ENCODE results near the gene MRPL40.
A peak's percentile ranks its signal among the peaks of the same experiment; 100 is the strongest.
"Not testable (repeated sequence)": the region's sequence is repeated elsewhere in the genome, so short reads cannot be mapped to it uniquely, and the experiment has no call there.

The MRPL40 gene

DNA sequence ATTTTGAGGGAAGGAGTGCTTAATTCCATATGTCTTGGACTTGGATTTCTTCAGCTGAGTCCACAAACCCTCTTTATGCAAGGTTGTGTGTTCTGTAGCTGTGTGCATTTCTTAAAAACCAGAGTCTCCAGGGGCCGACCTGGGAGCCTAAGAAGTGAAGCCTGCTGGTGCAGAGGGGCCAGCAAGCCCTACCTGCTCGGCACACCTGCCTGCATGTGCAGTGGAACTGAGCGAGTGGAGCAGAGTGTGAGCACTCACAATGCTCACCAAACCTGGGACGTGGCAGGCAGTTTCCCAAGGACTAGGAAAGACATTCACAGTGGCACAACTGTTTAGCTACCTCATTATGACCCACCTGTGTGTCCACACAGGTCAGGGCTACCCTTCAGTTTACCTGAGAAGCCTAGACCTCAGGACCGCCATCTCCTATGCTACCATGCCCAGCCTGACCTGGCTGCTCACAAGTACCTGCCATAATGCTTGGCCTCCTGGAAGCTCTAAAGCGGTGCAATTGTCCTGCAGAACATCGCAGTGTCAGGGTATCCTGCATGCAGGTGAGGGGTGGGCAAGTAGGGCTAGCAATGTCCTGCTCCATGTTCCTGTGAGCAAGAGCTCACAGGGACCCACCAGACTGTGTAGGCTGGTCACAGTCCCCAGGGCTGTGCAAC, 11.3 kb downstream of the MRPL40 start:
- DNase-seq = no peak

DNA sequence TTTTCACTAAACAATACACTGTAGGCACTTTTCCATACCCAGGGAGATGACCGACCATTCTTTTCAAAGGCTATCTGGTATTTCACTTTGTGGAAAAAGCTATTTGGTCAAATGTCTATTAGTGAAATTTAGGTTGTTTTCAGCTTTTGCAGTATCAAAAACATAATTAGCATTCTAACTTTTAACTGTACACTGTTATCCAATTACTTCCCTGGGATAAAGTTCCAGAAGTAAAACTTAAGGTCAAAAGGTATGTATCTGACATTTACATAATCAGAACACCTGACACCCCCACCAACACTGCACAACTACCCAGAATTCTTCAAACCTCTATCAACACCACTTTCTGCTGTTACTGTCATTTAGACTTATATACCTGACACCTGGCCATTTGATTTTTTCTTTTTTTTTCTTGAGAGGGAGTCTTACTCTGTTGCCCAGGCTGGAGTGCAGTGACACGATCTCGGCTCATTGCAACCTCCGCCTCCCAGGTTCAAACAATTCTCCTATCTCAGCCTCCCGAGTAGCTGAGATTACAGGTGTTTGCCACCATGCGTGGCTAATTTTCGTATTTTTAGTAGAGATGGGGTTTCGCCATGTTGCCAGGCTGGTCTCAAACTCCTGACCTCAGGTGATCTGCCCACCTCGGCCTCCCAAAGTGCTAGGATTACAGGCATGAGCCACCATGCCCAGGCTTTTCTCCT, 13.1 kb downstream of the MRPL40 start:
- DNase-seq = not testable (repeated sequence)

- no peak for DNase-seq
Observed at GRCh38 chr22:19446603-19447329, 14.4 kb downstream of the MRPL40 start.

- DNase-seq = peak; percentile 89
Observed at GRCh38 chr22:19447330-19448075, 15.2 kb downstream of the MRPL40 start, which contains the start of gene C22orf39. Gene C22orf39 (minus strand): TSS chr22:19447711. CDS start chr22:19447688, 23 bp downstream.

DNA sequence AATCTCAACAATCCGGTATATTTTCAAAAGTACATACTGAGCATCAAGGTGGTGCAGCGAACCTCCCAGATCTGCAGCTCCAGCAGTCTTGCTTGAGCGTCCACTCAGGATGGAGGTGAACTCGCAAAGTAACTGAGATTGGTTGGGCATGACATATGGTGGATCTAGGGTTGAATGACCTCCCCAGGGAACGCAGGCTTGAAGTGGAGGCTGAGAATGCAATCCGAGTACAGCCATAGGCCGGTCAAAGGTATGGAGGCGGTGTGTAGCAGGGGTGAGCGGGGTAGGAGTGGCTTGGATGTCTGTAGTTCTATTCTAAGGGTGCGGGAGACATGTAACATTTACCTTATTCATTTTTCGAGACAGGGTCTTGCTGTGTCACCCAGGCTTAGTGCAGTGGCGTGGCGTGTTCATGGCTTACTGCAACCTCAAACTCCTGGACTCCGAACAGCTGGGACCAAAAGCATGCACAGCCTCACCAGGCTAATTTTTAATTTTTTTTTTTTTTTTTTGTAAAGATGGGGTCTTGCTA, 15.8 kb downstream of the MRPL40 start:
- peak; percentile 58 for DNase-seq

GRCh38 chr22:19448739-19449421, 16.5 kb downstream of the MRPL40 start:
- DNase-seq = no peak

DNA sequence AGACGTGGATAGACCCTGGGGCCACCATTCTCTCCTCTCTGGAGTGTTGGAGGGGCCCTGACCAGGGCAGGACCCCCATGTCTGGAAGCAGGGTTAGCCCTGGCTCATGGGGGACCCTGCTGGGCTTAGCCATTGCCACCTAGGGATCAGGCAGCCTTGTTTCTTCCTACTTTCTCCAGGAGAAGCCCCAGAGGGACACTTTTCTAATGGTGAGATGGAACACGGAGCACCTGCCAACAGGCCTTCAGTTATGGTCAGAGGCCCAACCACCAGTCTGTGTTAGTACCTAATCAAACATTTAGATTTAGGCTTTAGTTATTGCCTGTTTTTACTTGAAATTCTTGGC, 17.1 kb downstream of the MRPL40 start:
- no peak for DNase-seq

DNA sequence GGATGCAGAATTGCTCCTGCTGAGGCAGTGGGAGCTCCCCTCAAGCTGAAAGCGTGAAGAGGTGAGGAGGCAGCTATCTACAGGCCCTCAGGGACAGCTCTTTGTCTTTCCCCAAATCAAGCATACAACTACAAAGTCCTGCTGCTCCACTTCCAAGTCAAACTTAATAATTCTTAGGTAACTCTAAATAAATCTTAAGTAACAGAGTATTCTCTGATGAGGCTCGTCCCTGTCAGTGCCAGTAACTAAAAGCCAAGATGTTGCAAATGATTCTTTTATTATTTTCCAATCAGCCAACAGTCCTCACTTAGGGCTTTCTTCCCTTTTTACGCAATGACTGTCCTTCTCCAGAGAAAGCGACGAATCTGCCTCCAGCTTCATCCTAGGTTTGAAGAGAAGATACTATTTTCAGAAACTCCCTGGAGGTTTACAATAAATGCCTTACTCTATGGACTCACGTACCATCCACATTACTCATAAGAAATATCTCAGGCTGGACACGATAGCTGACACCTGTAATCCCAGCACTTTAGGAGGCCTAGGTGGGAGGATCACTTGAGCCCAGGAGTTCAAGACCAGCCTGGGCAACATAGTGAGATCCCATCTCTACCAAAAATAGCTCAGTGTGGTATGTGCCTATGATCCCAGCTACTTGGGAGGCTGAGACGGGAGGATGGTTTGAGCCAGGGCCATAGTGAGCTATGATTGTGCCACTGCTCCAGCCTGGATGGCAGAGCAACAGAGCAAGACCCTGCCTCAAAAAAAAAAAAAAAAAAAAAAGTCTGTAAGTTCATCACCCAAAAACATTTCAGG, 18.2 kb downstream of the MRPL40 start:
- no peak for DNase-seq

DNA sequence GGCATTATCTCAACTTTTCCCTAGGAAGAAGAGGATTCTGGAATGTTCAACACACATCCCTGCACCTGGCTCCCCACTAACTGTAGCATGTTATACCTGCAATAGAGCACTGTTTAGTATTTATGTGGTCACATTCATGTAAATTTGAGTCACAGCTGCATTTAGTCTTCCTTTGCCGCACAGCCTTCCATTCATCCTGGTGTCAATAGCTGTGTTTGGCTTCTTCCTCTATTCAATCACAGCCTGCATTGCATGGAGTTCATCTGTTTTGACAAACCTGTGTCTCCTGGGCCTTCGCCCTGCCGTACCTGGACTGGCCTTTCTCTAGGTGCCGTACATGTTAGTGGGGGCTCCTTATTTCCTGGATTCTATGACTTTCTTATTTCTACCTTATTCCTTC, 19.2 kb downstream of the MRPL40 start:
- DNase-seq = no peak

DNA sequence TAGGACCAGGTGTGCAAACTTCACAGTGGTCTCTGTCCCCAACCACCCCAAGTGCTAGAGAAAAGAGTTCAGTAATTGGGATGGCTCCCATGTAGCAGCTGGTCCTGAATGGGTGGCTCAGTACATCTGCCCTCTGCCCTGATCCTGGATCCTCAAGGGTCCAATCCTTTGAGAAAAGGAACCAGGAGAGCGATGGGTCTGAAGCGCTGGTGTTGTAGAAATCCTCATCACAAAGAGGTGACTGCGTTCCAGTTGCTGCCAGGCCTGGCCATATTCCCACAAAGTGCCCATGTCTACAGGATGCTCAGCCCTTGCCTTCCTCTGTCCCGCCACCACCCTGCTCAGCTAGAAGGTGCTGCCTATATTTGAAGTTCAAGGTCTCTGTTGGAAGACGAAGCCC, 21.4 kb downstream of the MRPL40 start:
- DNase-seq = no peak

GRCh38 chr22:19454156-19454555, 21.8 kb downstream of the MRPL40 start:
- no peak for DNase-seq

GRCh38 chr22:19455033-19455432, 22.7 kb downstream of the MRPL40 start:
- DNase-seq = no peak

- DNase-seq = no peak
Observed at GRCh38 chr22:19455585-19456370, 23.4 kb downstream of the MRPL40 start.

- DNase-seq = no peak
Observed at GRCh38 chr22:19456541-19456940, 24.2 kb downstream of the MRPL40 start.

DNA sequence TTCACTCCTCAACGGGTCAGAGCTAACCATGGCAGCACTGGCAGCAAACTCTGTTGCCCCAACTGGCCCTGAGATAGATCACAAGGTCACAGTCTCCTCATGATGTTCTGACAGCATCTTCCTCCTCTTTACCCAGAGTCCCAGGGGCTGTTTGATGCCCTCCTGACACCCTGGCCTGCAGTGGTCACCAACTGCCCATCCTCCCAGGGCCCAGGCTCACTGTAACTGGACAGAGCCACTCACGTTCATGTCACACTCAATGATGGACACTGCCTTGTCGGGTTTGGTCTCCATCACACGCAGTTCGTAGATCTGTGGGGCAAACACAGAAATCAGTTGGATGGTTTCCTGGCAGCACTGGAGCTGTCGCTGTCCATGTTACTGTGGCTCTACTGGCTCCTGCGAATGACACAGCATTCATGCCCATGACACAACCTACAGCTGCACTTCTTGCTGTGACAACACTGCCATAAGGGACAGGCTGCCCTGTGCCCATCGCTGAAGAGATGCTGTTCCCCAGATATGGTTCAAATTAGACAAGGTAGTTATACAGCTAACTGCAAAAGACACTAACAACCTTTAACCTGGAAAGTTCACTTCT, 25.6 kb downstream of the MRPL40 start:
- no peak for DNase-seq

GRCh38 chr22:19460036-19460435, 27.7 kb downstream of the MRPL40 start:
- no peak for DNase-seq

- DNase-seq = no peak
Observed at GRCh38 chr22:19461506-19461905, 29.2 kb downstream of the MRPL40 start.

DNA sequence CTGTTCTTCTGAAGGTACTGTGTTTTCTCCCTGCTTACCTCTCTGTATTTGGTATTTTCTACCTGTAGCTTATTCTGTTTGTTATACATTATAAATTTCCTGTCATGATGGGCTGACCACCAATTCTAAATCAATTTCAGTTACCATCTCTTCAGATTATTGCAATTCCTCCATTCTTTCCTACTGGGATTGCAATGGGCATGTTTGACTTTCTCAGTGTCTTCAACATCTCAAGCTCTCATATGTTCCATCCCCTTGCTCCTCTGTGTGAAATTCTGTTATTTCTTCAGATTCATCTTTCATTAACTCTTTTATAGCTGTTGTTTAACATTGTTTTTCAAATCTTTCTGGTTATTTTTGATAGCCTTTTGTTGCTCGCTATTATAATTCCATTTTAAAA, 30.7 kb downstream of the MRPL40 start:
- DNase-seq = no peak

- no peak for DNase-seq
Observed at GRCh38 chr22:19463491-19464469, 31.4 kb downstream of the MRPL40 start.

All from NCI-H774 (cell line).